ENCODE data around the gene IFT80. TPM values are rescaled to one million over a fixed set of nuclear protein-coding genes. Genes with fewer than 3 reads are reported as not detected.

The IFT80 gene
- total and polyA plus RNA-seq, 8 donors, result 27.9 to 92.0 (median 74.1) TPM

- Histone ChIP-seq H3K4me1 (peaks cover 0 to 11% of the 10 kb centered on the region in 2 donors), H3K27ac (no peak overlapping the region), H3K9me3 (no peaks in the 10 kb centered on the region), H3K36me3 (no peaks in the 10 kb centered on the region), H3K4me3 (no peak overlapping the region), H3K27me3 (no peaks in the 10 kb centered on the region)
- DNase-seq, result no peak
- intact Hi-C loops (cut with DNase I), result no loop called here
- ATAC-seq, result no peak
- no peak for TF ChIP-seq CTCF (IDR thresholded peaks at IDR 0.05)
Measured at GRCh38 chr3:160394009-160394392, 5.0 kb downstream of the IFT80 start.

GRCh38 chr3:160393346-160394008, 5.5 kb downstream of the IFT80 start:
- Histone ChIP-seq H3K27ac (no peak overlapping the region), H3K27me3 (no peaks in the 10 kb centered on the region), H3K36me3 (no peaks in the 10 kb centered on the region), H3K9me3 (no peaks in the 10 kb centered on the region), H3K4me3 (no peak overlapping the region), H3K4me1 (peaks cover 0 to 9% of the 10 kb centered on the region in 2 donors)
- no peak for DNase-seq
- no peak for ATAC-seq
- TF ChIP-seq CTCF (IDR thresholded peaks at IDR 0.05), result no peak
- intact Hi-C loops (cut with DNase I), result no loop called here

- intact Hi-C loops (cut with DNase I), result no loop called here
- DNase-seq (no peak), ATAC-seq (no peak)
- no peaks in the 10 kb centered on the region for H3K36me3 ChIP-seq
- H3K4me1 ChIP-seq, result peaks cover 0 to 2% of the 10 kb centered on the region in 2 donors
- TF ChIP-seq CTCF (IDR thresholded peaks at IDR 0.05), result no peak
- H3K27ac ChIP-seq, result no peak overlapping the region
- H3K9me3 ChIP-seq, result no peaks in the 10 kb centered on the region
- no peak overlapping the region for H3K4me3 ChIP-seq
- no peaks in the 10 kb centered on the region for H3K27me3 ChIP-seq
Measured at GRCh38 chr3:160392798-160393197, 6.2 kb downstream of the IFT80 start.

- H3K27ac ChIP-seq, result no peak overlapping the region
- H3K4me1 ChIP-seq, result no peaks in the 10 kb centered on the region
- H3K4me3 ChIP-seq, result no peak overlapping the region
- H3K9me3 ChIP-seq, result no peaks in the 10 kb centered on the region
- TF ChIP-seq CTCF (IDR thresholded peaks at IDR 0.05), result no peak
- ATAC-seq (peak; percentile 14), DNase-seq (no peak)
- intact Hi-C loops (cut with DNase I), result no loop called here
- H3K27me3 ChIP-seq, result no peaks in the 10 kb centered on the region
- no peaks in the 10 kb centered on the region for H3K36me3 ChIP-seq
Measured at GRCh38 chr3:160390565-160391138, 8.4 kb downstream of the IFT80 start.

- H3K27ac ChIP-seq, result peak overlapping the region; percentile 28 to 73
- TF ChIP-seq CTCF (IDR thresholded peaks at IDR 0.05), result no peak
- no peak overlapping the region for H3K4me3 ChIP-seq
- peak; percentile 96 for ATAC-seq
- H3K4me1 ChIP-seq, result no peaks in the 10 kb centered on the region
- H3K27me3 ChIP-seq, result no peaks in the 10 kb centered on the region
- intact Hi-C loops (cut with DNase I), result no loop called here
- H3K36me3 ChIP-seq, result no peaks in the 10 kb centered on the region
- H3K9me3 ChIP-seq, result no peaks in the 10 kb centered on the region
- DNase-seq, result peak in 1 of 4 donors; percentile 47
Measured at GRCh38 chr3:160384639-160385318, 14.2 kb downstream of the IFT80 start.

Data from left lung (tissue), 10 donors.